ENCODE measurements around the gene CKAP4.

GRCh38 chr12:106248312-106248845 lies 559 bp upstream of the CKAP4 start:
- TF ChIP-seq EZH2 (IDR thresholded peaks at IDR 0.05) (no peak), POLR2AphosphoS5 (IDR thresholded peaks at IDR 0.05; ENCODE audit: borderline replicate concordance, low read depth, low read length) (no peak), FOXP2 (optimal IDR thresholded peaks at IDR 0.05; ENCODE audit: control extremely low read depth, extremely low read length, insufficient read depth) (no peak)
